AG10803 (cell line): ENCODE results near the gene ZKSCAN8.

Experiments used
- DNase-seq: peaks from one replicate; pipeline ENCODE4 v3.0.0; 2010; ENCODE audit warnings: low read depth
- H3K4me3 ChIP-seq: 2 replicates; pipeline ENCODE4 v1.5.1; 2011; ENCODE audit warnings: mild to moderate bottlenecking, low read length, control low read depth
- CTCF ChIP-seq: conservative IDR thresholded peaks from 2 replicates; pipeline ENCODE4 v1.5.1; 2011; ENCODE audit warnings: mild to moderate bottlenecking, low read length, control low read depth, inconsistent platforms

ZKSCAN8 gene

GRCh38 chr6:28159029-28159607, 17.4 kb downstream of the ZKSCAN8 start:
- H3K4me3 ChIP-seq = no peak overlapping the region
- no peak for TF ChIP-seq CTCF
- DNase-seq = no peak

- no peak overlapping the region for H3K4me3 ChIP-seq
- no peak for DNase-seq
- no peak for TF ChIP-seq CTCF
Observed at GRCh38 chr6:28160233-28160632, 18.6 kb downstream of the ZKSCAN8 start.

GRCh38 chr6:28161410-28162079, 19.9 kb downstream of the ZKSCAN8 start:
- DNase-seq = peak; percentile 61
- peak overlapping the region; percentile 69 for H3K4me3 ChIP-seq
- TF ChIP-seq CTCF = no peak

- H3K4me3 ChIP-seq = no peak overlapping the region
- DNase-seq = no peak
- TF ChIP-seq CTCF = no peak
Observed at GRCh38 chr6:28165563-28165962, 23.9 kb downstream of the ZKSCAN8 start.

- peak; percentile 86 for DNase-seq
- no peak for TF ChIP-seq CTCF
- H3K4me3 ChIP-seq = no peak overlapping the region
Observed at GRCh38 chr6:28167068-28167467, 25.4 kb downstream of the ZKSCAN8 start.

- H3K4me3 ChIP-seq = no peak overlapping the region
- DNase-seq = no peak
- no peak for TF ChIP-seq CTCF
Observed at GRCh38 chr6:28167926-28168325, 26.2 kb downstream of the ZKSCAN8 start.

- no peak overlapping the region for H3K4me3 ChIP-seq
- DNase-seq = no peak
Observed at GRCh38 chr6:28171271-28171670, 29.6 kb downstream of the ZKSCAN8 start.

More at GRCh38 chr6:28171271-28171670, 29.6 kb downstream of the ZKSCAN8 start:
- no peak for TF ChIP-seq CTCF
